Measurements from ENCODE around the gene CREG1.
"Not testable (repeated sequence)": the region's sequence is repeated elsewhere in the genome, so short reads cannot be mapped to it uniquely, and the experiment has no call there.

The CREG1 gene

DNA sequence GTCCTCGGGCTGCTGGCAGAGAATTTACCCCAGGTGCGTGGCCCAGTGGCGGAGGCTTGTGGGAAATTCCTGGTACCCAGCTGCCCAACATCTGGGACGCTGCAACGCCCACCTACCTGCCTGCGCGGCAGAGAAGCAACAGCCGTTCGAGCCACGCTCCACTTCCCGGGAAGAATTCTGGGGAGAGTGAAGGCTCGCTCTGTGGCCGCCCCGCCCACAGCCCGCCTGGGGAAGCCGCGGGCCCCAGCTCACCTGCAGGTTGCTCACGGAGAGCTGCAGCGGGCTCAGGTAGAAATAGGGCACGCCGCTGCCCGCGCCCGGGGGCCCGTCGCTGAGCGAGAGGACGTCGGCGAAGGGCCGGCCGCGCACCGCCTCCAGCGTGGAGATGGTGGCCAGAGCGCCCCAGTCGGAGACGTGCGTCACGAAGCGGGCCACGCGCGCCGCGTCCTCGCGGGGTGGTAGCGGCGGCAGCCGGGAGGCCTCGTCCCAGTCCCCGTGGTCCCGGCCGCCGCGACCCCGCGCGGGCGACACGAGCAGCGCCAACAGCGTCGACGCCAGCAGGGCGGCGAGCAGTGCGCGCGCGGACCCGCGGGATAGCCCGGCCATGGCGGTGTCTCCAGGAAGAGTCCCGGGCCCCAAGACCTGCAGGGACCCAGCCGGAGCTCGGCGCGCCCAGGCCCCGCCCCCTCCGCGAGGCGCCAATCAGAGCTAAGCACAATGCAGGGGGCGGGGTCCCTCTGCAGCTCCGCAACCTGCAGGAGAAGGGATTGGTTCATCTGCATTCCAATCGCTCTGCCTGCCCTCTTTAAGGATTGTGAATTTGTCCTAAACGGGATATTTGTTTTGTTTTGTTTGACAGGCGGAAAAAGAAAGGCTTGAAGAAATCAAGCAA, at the start of gene CREG1:
Gene CREG1, minus strand, starts transcription at position 627 of the 892 bp plus-strand sequence.
- H3K4me3 ChIP-seq (ENCODE audit: low read depth, low read length): peak within 1 kb of the TSS; percentile 63

DNA sequence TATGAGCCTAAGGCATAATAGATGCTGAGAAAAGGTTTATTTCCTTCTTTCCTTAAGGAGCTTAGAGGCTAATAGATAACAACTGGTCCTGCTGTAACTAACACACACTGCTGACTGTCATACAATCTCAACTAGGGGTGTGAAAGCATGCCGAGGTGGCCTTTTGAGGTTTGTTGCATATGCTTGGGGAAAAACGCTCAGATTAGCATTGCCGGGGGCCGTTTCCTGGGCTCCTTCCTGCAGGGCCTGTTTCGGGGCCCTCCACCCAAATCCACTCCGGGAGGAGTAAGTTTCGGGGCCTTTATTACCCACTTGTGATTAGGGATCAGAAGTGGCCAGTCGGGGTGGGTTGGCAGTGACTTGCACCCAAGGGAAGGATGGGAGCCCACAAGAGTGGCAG, 49.3 kb upstream of the CREG1 start:
- no peak overlapping the region for H3K4me3 ChIP-seq (ENCODE audit: low read depth, low read length)

DNA sequence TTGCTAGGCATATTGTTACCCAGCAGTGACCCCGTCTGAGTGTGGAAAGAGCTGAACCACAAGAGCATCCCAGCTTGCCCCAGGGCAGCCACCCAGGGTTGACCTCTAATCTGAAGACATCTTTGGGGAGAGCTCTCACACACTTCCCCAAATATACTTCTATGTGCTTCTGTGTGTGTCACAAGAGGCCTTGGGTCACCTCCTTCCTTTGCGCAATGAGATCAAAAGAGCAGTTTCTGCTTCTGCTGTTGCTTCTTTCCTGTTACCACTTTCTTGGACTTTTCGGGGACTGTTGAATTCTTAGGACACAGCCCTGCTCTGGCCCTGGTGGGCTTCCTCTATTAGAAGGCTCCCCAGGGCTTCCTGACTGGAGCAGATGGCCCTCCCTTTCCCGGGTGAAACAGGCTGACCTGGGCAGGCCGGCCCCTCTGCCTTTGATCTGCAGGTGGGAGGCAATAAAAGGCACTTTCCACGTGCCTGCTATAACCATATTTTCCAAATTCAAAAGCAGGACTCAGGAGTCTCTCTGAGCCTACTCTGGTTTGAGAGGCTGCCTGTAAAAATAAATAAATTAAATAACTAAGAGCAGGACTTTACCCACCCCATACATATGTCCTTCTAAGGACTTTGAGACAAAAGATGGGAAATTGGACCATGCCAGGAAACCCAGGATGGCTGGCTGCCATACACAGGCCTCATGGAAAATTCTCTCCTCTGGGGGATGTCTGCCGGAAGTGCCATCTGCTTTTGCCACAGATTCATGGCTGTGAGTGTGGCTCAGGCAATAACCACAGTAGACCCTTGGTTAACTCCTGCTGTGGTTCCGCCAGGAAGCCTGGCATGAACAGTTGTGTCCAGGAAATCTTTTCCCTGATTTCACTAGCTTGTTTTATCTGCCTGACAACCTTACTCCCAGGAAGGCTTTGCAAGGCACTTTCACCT, 48.2 kb upstream of the CREG1 start:
- H3K4me3 ChIP-seq (ENCODE audit: low read depth, low read length): no peak overlapping the region

DNA sequence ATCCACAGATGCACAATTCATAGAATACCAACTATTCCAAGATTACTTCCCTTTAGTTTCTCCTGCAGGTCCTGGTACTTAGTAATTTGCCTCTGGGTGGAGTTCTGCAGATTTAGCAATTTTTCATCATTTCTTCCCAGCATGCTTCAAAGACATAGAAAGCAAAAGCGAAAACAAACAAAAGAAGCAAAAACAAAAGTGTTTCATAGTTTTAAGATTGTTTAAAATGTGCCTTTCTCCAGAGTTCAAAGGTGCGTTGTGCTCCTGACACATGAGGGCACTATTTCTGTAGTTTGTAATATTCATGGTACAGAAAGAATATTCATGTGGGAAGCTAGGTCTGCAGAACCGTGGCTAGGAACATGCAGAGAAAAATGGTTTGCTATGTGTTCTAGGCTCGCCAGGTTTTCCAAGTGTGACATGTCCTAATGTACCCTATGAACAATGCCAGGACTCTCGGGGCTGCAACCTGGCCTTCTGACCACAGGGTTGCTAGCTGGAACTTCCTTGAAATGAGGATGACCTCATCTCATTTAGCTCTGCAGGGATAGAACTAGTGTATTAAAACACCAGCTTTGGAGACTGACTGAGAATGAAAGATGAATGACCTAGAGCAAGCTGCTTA, 46.5 kb upstream of the CREG1 start:
- no peak overlapping the region for H3K4me3 ChIP-seq (ENCODE audit: low read depth, low read length)

DNA sequence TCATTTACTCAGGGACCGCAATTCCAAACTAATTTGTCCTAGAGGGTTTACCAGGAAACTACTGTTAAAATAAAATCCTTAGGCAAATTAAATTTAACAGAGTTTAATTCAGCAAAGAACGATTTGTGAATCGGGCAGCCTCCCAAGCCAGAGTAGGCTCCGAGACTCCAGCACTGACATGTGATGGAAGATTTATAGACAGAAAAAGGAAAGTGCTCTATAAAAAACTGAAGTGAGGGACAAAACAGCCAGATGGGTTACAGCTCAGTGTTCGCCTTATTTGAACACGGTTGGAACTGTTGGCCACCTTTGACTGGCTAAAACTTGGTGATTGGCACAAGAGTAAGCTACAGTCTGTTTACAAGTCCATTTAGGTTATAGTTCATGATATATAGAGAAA, 41.3 kb upstream of the CREG1 start:
- H3K4me3 ChIP-seq (ENCODE audit: low read depth, low read length): no peak overlapping the region

DNA sequence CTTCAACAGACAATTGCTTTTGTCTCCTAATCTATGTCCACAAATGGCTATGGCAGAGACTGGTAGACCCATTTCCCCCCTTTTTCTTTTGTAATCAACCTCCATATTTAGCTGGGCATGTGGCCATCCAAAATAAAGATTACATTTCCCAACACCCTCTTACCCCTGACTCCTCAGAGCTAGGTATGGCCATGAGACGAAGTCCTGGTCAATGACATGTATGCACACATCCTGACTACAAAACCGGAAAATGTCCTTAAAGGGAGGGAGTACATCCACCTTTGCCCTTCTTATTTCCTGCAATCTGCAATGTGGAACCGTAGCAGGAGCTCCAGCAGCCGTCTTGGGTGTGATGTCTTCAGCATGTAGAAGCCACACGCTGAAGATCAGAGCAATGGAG, 40.3 kb upstream of the CREG1 start:
- H3K4me3 ChIP-seq (ENCODE audit: low read depth, low read length): no peak overlapping the region

DNA sequence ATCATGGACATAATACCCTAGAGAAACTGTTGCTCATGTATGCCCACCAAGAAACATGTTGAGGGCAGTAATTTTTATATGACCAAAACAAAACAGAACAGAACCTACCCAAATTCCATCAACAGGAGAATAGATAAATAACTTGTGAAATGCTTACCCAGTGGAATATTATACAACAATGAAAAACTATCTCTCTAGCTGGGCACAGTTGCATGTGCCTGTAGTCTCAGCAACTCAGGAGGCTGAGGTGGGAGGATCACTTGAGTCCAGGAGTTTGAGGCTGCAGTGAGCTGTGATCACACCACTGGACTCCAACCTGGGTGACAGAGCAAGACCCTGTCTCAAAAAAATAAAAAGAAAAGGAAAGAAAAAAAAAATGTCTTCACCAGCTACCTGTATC, 38.9 kb upstream of the CREG1 start:
- no peak overlapping the region for H3K4me3 ChIP-seq (ENCODE audit: low read depth, low read length)

DNA sequence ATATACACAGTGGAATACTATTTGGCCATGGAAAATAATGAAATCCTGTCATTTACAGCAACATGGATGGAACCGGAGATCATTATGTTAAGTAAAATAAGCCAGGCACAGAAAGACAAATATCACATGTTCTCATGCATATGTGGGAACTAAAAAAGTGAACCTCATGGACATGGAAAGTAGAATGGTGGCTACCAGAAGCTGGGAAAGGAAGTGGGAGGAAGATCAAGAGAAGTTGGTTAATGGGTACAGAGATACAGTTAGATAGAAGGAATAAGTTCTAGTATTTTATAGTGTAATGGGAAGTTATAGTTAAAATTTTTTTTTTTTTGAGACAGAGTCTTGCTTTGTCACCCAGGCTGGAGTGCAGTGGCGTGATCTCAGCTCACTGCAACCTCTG, 34.8 kb upstream of the CREG1 start:
- no peak overlapping the region for H3K4me3 ChIP-seq (ENCODE audit: low read depth, low read length)

DNA sequence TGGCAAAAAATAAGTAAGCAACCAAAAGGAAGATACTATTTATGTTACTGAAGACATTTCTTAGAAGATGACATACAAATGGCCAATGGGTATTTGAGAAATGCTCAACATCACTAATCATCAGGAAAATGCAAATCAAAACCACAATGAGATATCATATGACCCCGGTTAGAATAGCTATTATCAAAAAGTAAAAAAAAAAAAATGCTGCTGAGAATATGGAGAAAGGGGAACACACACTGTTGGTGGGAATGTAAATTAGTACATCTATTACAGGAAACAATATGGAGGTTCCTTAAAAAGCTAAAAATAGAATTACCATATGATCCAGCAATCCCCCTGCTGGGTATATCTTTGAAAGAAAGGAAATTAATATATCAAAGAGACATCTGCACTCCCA, 34.3 kb upstream of the CREG1 start:
- H3K4me3 ChIP-seq (ENCODE audit: low read depth, low read length): no peak overlapping the region

DNA sequence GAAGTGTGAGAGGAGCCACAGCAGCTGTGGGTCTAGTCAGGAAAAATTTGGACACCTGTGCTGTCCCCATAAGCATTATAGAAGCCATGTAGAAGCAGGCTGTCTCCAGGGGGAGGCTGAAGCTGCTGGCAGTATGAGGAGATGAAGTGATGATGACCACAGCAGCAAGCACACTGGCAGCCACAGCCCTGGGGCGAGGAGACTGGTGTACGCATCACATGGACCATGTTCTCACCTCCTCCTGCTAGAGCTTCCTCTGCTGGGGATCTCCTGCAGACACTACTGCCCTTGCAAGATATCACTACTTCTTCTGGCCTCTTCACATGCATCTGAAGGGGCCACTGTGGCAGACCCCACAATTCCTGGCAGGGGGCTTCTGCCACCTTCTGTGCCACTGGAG, 33.8 kb upstream of the CREG1 start:
- H3K4me3 ChIP-seq (ENCODE audit: low read depth, low read length): no peak overlapping the region

DNA sequence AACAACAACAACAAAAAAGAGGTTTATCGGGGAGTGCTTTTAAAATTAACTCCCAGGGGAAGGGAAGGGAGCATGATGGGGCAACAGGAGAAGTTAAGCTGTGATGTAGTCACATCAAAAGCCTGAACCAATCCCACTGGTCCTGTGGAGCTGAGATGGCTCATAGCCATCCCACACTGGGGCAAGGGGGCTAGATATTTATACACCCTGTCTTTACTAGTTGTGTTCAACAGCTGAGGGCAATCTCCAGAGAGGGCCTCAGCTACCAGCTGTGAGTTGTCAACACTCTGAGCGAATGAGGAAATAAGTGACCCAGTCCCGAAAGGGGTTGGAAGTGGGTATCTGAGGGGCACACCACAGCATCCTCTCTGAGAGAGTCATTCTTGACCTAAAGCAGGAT, 31.0 kb upstream of the CREG1 start:
- H3K4me3 ChIP-seq (ENCODE audit: low read depth, low read length): no peak overlapping the region

DNA sequence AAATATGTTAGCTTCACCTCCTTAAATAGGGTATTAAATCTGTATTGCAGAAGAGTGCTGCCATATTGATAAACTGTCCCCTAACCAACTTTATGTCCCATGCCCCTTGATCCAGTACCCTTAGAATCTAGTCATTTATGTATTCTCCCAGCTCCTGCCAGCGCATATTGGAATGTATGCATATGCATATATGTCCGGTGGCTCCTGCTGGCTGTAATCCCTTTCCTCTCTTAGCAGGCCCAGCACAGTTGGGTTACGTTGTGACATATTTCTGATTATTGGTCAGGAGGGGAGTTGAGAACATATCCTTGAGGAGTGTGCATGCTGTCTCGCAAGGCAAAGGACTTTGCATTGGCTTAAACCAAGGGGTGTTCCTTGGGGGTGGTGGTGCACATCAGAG, 29.2 kb upstream of the CREG1 start:
- H3K4me3 ChIP-seq (ENCODE audit: low read depth, low read length): no peak overlapping the region

DNA sequence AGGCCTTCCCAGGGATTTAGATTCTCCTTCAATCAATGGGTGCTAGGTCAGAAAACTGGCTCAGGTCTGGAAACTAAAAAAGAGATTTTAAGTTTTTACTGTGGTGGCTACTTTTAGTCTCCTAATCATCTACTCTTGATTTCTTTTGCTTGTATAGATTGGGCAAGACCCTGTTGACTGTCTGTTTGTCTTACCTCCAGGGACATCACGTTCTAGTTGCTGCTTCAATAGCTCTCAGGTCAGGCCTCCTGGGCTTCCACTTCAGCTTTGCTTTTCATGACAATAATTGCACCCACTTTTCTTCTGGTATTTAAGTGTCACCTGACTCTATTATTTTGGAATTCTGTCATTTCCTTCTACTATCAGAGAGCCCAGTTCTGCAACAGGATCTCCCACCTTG, 28.5 kb upstream of the CREG1 start:
- H3K4me3 ChIP-seq (ENCODE audit: low read depth, low read length): no peak overlapping the region

DNA sequence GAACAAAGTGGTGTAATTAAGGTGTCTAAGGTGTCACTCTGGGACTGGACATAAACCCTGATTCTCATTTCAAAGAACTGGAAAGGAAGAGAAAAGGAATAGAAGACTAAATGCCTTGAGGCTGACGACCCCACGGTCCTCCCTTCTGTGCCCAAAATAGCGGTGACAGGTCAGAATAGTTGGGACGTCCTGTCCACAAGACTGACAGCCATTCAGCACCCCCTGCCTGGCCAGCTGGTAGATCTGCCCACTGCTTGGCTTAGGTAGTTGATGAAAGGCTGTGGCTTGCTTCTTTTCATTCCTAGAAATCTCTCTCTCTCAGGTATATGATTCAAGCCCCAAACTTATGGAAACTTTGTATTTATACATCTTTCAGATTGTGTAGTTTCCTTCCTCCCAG, 26.4 kb upstream of the CREG1 start:
- no peak overlapping the region for H3K4me3 ChIP-seq (ENCODE audit: low read depth, low read length)

DNA sequence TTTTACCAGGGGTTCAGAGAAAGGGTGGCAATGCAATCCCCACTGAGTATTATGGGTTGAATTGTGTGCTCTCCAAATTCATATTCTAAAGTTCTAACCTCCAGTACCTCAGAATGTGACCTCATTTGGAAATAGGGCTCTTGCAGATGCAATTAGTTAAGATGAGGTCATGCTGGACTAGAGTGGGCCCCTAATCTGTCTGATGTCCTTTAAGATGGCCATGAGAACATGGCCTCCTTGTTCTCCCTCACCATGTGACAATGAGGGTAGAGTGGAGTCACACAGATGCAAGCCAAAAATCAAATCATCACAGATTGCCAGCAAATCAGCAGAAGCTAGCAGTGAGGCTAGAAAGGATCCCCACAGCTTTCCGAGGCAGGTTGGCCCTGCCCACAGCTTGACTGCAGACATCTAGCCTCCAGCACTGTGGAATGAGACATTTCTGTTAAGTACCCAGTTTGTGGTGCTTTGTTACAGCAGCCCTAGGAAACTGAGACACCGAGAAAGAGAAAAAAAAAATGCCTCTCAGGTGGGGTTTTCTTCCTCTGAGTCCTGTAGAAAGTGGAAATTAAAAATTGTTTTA, 25.5 kb upstream of the CREG1 start:
- H3K4me3 ChIP-seq (ENCODE audit: low read depth, low read length): no peak overlapping the region

DNA sequence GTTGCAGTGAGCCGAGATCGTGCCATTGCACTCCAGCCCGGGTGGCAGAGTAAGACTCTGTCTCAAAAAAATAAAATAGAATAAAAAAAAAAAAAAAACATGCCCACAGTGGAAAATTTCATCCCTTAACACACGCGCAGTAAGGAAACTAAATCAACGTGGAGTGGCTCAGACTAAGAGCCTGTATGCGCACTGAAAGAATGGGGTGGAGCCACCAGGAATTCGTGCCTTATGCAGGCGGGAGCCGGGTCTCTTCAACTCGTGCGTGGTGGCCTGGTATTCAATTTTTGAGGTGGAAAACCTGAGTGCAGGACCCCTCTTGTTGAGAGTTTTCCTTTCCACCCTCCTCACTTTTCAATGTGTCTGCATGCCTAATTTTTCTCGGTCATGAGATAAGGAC, 22.1 kb upstream of the CREG1 start:
- no peak overlapping the region for H3K4me3 ChIP-seq (ENCODE audit: low read depth, low read length)

DNA sequence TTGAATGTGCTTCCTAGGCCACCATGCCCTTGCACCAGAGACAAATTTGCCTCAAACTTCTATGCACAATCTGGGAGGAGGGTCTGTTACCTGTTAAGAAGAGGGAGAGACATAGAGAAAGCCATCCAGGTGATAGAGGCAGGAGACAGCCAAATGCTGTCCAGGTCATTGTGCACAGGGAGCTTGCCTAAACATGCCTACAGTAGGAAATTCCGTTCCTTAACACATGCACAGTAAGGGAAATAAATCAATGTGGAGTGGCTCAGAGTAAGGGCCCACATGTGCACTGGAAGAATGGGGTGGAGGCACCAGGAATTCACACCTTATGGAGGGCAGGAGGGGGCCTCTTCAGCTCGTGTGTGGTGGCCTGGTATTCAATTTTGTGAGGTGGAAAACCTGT, 19.5 kb upstream of the CREG1 start:
- no peak overlapping the region for H3K4me3 ChIP-seq (ENCODE audit: low read depth, low read length)

DNA sequence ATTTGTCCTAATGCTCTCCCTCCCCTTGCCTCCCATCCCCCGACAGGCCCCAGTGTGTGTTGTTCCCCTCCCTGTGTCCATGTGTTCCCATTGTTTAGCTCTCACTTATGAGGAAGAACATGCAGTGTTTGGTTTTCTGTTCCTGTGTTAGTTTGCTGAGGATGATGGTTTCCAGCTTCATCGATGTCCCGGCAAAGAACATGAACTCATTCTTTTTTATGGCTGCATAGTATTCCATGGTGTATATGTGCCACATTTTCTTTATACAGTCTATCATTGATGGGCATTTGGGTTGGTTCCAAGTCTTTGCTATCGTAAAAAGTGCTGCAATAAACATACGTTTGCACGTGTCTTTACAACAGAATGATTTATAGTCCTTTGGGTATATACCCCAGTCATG, 17.1 kb upstream of the CREG1 start:
- not testable (repeated sequence) for H3K4me3 ChIP-seq (ENCODE audit: low read depth, low read length)

DNA sequence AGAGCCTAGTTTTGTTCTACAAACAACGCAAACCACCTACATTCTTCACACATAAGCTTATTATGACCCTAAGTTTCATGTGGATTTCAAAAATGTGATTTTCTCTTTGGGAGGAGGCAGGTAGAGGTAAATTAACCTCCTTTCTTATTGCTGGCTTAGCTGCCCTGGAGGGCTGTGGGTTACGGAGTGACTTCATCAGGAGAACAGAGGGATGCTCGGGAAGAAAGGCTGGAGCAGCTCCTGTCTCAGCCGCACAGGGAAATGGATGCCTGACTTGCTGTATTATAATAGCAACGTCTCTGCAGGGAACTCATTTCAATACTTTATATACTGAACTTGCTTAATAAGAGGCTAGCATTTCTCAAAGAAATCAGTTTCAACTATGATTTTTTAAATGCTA, 14.1 kb upstream of the CREG1 start:
- H3K4me3 ChIP-seq (ENCODE audit: low read depth, low read length): no peak overlapping the region

DNA sequence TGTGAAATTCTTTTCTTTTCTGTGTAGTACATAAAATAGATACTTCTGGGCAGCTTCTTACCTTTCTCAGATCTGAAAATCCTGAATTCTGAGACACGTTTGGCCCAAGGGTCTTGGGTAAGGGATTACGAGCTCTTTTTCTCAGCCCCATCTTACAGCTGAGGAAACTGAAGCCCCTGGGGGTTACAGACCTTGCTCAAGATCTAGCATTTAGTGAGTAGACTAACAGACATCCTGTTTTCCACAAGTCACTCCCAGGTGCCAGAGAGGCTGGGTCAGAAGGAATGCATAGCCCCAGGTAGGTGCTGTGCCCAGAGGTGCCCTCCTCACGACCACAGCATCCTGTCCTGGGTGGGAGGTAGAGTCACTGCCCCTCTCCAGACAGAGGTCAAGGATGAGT, 13.2 kb upstream of the CREG1 start:
- H3K4me3 ChIP-seq (ENCODE audit: low read depth, low read length): no peak overlapping the region

DNA sequence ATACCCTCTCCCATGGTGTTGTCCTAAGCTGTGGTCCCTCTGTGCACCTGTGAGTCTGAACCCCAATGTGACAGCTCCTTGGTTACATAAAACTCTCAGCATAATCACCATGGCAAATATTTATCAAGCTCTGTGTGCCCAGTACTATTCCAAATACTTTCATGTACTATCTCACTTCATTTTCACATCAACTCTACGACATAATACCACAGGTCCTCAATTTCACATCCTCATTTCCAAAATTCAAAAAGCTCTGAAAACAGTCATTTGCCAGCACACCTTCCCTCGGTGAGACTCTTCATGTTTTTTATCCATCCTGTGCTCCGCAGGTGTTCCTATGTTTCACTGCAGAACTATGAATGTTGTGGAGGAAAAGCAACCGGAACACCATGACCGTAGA, 12.4 kb upstream of the CREG1 start:
- no peak overlapping the region for H3K4me3 ChIP-seq (ENCODE audit: low read depth, low read length)
